GM21381 (cell line): Measurements from ENCODE around the gene PRDX6.
"Not testable (repeated sequence)": the region's sequence is repeated elsewhere in the genome, so short reads cannot be mapped to it uniquely, and the experiment has no call there.

Experiments used
- ATAC-seq: cut with Tn5 transposase; IDR thresholded peaks from one replicate; pipeline ENCODE4 v1.9.1; 2021; ENCODE audit warnings: mild to moderate bottlenecking, moderate library complexity; ENCODE audit not compliant: unreplicated experiment

Gene PRDX6

GRCh38 chr1:173495609-173496267 lies 18.6 kb downstream of the PRDX6 start:
- no peak for ATAC-seq

- ATAC-seq: no peak
These were observed 19.7 kb downstream of the PRDX6 start for GRCh38 chr1:173496757-173497320.

GRCh38 chr1:173499729-173500128 lies 22.6 kb downstream of the PRDX6 start:
- no peak for ATAC-seq

- no peak for ATAC-seq
These were observed 25.0 kb downstream of the PRDX6 start for GRCh38 chr1:173502104-173502503.

- ATAC-seq: no peak
These were observed 26.3 kb downstream of the PRDX6 start for GRCh38 chr1:173503391-173503790.

GRCh38 chr1:173504268-173504667 lies 27.1 kb downstream of the PRDX6 start:
- no peak for ATAC-seq

GRCh38 chr1:173505391-173505790 lies 28.3 kb downstream of the PRDX6 start:
- no peak for ATAC-seq

GRCh38 chr1:173506437-173506836 lies 29.3 kb downstream of the PRDX6 start:
- no peak for ATAC-seq

- no peak for ATAC-seq
These were observed 30.2 kb downstream of the PRDX6 start for GRCh38 chr1:173507205-173507846.

- no peak for ATAC-seq
These were observed 30.7 kb downstream of the PRDX6 start for GRCh38 chr1:173507847-173508209.

GRCh38 chr1:173508541-173508940 lies 31.4 kb downstream of the PRDX6 start:
- ATAC-seq: no peak

GRCh38 chr1:173509797-173510196 lies 32.7 kb downstream of the PRDX6 start:
- no peak for ATAC-seq

- ATAC-seq: not testable (repeated sequence)
These were observed 37.4 kb downstream of the PRDX6 start for GRCh38 chr1:173514503-173514902.

- ATAC-seq: no peak
These were observed 43.7 kb downstream of the PRDX6 start for GRCh38 chr1:173520799-173521198.

- ATAC-seq: no peak
These were observed 46.2 kb downstream of the PRDX6 start for GRCh38 chr1:173523329-173523728.

- no peak for ATAC-seq
These were observed 48.8 kb downstream of the PRDX6 start for GRCh38 chr1:173525926-173526325.

GRCh38 chr1:173527151-173527826 lies 50.2 kb downstream of the PRDX6 start:
- ATAC-seq: no peak

GRCh38 chr1:173529106-173529505 lies 52.0 kb downstream of the PRDX6 start:
- ATAC-seq: no peak

- ATAC-seq: no peak
These were observed 53.9 kb downstream of the PRDX6 start for GRCh38 chr1:173530795-173531693.

GRCh38 chr1:173532237-173532636 lies 55.1 kb downstream of the PRDX6 start:
- ATAC-seq: no peak

- no peak for ATAC-seq
These were observed 59.1 kb downstream of the PRDX6 start for GRCh38 chr1:173536223-173536622.
